ENCODE measurements around the gene RAB40B.

- no peak for TF ChIP-seq CTCF (IDR thresholded peaks at IDR 0.05)
- TF ChIP-seq POLR2A (IDR thresholded peaks at IDR 0.05): no peak
These were observed 23.6 kb downstream of the RAB40B start for GRCh38 chr17:82674656-82675475.

Measured in uterus (tissue), 2 donors.